Trophoblast cell (in vitro differentiated cells and primary cell): ENCODE measurements around the gene KRTAP4-3.

Source experiments
- DNase-seq, 2 donors: peaks; one replicate each; pipeline ENCODE4 v3.0.0-alpha.2; 2016
- H2AFZ ChIP-seq: 2 replicates; pipeline ENCODE4 v1.6.1; 2013; ENCODE audit warnings: low read length, moderate library complexity, mild to moderate bottlenecking; ENCODE audit not compliant: insufficient read depth, poor library complexity
- H2AK5ac ChIP-seq: 2 replicates; pipeline ENCODE4 v1.6.1; 2013; ENCODE audit warnings: mild to moderate bottlenecking, low read length
- H2BK120ac ChIP-seq: 2 replicates; pipeline ENCODE4 v1.6.1; 2013; ENCODE audit warnings: low read length, mild to moderate bottlenecking, moderate library complexity; ENCODE audit not compliant: insufficient read depth, poor library complexity
- H2BK12ac ChIP-seq: 2 replicates; pipeline ENCODE4 v1.6.1; 2013; ENCODE audit warnings: mild to moderate bottlenecking, low read length, moderate library complexity
- H2BK5ac ChIP-seq: 2 replicates; pipeline ENCODE4 v1.6.1; 2013; ENCODE audit warnings: low read length, low read depth, moderate library complexity, mild to moderate bottlenecking; ENCODE audit not compliant: poor library complexity
- H3K14ac ChIP-seq: 2 replicates; pipeline ENCODE4 v1.6.1; 2013; ENCODE audit warnings: mild to moderate bottlenecking, low read length
- H3K18ac ChIP-seq: 2 replicates; pipeline ENCODE4 v1.6.1; 2013; ENCODE audit warnings: mild to moderate bottlenecking, low read length
- H3K23ac ChIP-seq: 2 replicates; pipeline ENCODE4 v1.6.1; 2013; ENCODE audit warnings: low read length
- H3K27ac ChIP-seq: 2 replicates; pipeline ENCODE4 v1.5.1; 2013; ENCODE audit warnings: low read depth, mild to moderate bottlenecking, inconsistent platforms, low read length, moderate library complexity
- H3K27me3 ChIP-seq: 2 replicates; pipeline ENCODE4 v1.6.1; 2013; ENCODE audit warnings: inconsistent platforms, mild to moderate bottlenecking, low read length, moderate library complexity; ENCODE audit not compliant: insufficient read depth
- H3K36me3 ChIP-seq, 2 experiments: 1 replicate in 1 of 2; 2 replicates in 1 of 2; pipeline ENCODE4 v1.6.1; 2013; ENCODE audit warnings: low read length in 2 of 2, mild to moderate bottlenecking in 2 of 2, moderate library complexity in 1 of 2; ENCODE audit not compliant: insufficient read depth in 2 of 2, control insufficient read depth in 1 of 2
- H3K4ac ChIP-seq: 2 replicates; pipeline ENCODE4 v1.6.1; 2013; ENCODE audit warnings: low read depth, mild to moderate bottlenecking, low read length, moderate library complexity
- H3K4me1 ChIP-seq, 2 experiments: 1 replicate in 1 of 2; 2 replicates in 1 of 2; pipeline ENCODE4 v1.6.1; 2013; ENCODE audit warnings: low read length in 2 of 2, mild to moderate bottlenecking in 2 of 2, moderate library complexity in 1 of 2; ENCODE audit not compliant: insufficient read depth in 2 of 2, control insufficient read depth in 1 of 2
- H3K4me2 ChIP-seq: 2 replicates; pipeline ENCODE4 v1.6.1; 2013; ENCODE audit warnings: inconsistent platforms, mild to moderate bottlenecking, low read length, moderate library complexity
- H3K4me3 ChIP-seq: 2 replicates; pipeline ENCODE4 v1.5.1; 2013; ENCODE audit warnings: mild to moderate bottlenecking, low read depth, low read length, inconsistent platforms
- H3K79me1 ChIP-seq: one replicate; pipeline ENCODE4 v1.6.1; 2013; ENCODE audit warnings: low read length
- H3K79me2 ChIP-seq: 2 replicates; pipeline ENCODE4 v1.6.1; 2013; ENCODE audit warnings: low read length, mild to moderate bottlenecking; ENCODE audit not compliant: control insufficient read depth, insufficient read depth, poor library complexity
- H3K9ac ChIP-seq: 2 replicates; pipeline ENCODE4 v1.6.1; 2013; ENCODE audit warnings: mild to moderate bottlenecking, low read length
- H3K9me3 ChIP-seq: 2 replicates; pipeline ENCODE4 v1.6.1; 2013; ENCODE audit warnings: low read depth, mild to moderate bottlenecking, control low read depth, inconsistent platforms, low read length; ENCODE audit not compliant: insufficient read depth
- H4K12ac ChIP-seq: 2 replicates; pipeline ENCODE4 v1.6.1; 2013; ENCODE audit warnings: low read depth, mild to moderate bottlenecking, low read length, moderate library complexity
- H4K8ac ChIP-seq: 2 replicates; pipeline ENCODE4 v1.6.1; 2013; ENCODE audit warnings: low read depth, mild to moderate bottlenecking, low read length, moderate library complexity
- H4K91ac ChIP-seq: one replicate; pipeline ENCODE4 v1.6.1; 2013; ENCODE audit warnings: low read depth, mild to moderate bottlenecking, low read length, moderate library complexity
- WGBS: extraction: QIAGEN DNeasy Blood & Tissue Kit; methylation state at CpG from one replicate; pipeline ENCODE4 v1.1.7; 2013; ENCODE audit warnings: missing lambda C conversion rate; ENCODE audit not compliant: insufficient read length, insufficient coverage; ENCODE audit errors: extremely low coverage; 5-methylcytosine and 5-hydroxymethylcytosine counted together

The KRTAP4-3 gene

DNA sequence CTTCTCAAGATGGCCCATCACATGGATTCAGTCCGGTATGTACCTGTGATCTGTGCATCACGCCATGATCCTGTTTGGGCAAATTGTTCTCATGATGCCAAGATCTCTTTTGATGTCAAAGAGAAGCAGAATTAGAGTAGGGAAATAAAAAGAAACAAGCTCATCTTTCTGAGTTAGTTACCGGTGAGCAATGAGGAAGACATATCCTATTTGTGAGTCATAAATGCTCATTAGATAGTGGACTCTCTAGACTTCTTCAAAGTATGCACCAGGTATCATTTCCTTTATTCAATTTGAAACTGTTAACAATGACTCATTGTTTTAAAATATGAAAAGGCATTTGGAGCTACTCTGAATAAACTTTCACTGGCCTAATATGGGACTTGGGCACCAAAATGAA is 36.0 kb downstream of the KRTAP4-3 start:
- Histone ChIP-seq H3K79me1 (no peaks in the 10 kb centered on the region), H3K27ac (no peak overlapping the region), H3K18ac (no peak overlapping the region), H2AFZ (no peak overlapping the region), H3K4me2 (no peak overlapping the region), H2BK12ac (no peak overlapping the region), H3K9me3 (no peaks in the 10 kb centered on the region), H2AK5ac (no peak overlapping the region), H4K8ac (no peak overlapping the region), H3K23ac (no peak overlapping the region), H3K4ac (no peak overlapping the region), H3K79me2 (no peaks in the 10 kb centered on the region), H2BK120ac (no peak overlapping the region), H3K4me1 (no peaks in the 10 kb centered on the region), H3K9ac (no peak overlapping the region), H4K91ac (no peak overlapping the region), H3K27me3 (no peaks in the 10 kb centered on the region), H4K12ac (no peak overlapping the region), H3K14ac (no peak overlapping the region), H3K36me3 (no peaks in the 10 kb centered on the region), H3K4me3 (no peak overlapping the region), H2BK5ac (no peak overlapping the region)
- no CpG with 5 or more reads among the region's 3 CpGs for WGBS
- DNase-seq = peak in 1 of 2 donors; percentile 73

DNA sequence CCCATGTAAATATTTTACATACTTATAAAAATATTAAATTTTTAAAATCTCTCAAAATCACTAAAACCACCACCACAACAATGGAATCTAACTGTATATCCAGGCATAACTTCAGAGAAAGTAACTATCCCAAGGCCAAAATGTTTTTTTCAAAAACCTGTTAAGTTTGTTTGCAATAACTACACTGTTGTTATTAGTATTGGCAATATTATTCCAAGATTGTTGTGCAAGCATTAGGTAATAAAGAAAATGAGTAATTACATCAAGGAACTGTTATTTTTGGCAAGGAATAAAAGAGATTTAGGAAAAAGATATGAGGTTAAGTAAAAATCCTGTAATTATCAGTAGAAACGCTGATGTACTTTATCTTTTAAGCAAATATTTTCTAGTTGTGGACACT is 40.6 kb downstream of the KRTAP4-3 start:
- H2AK5ac ChIP-seq = no peak overlapping the region
- no peak overlapping the region for H2BK5ac ChIP-seq
- no peaks in the 10 kb centered on the region for H3K79me2 ChIP-seq
- H3K4me3 ChIP-seq = no peak overlapping the region
- no peak overlapping the region for H2BK120ac ChIP-seq
- no peak overlapping the region for H3K23ac ChIP-seq
- H3K9ac ChIP-seq = no peak overlapping the region
- H3K79me1 ChIP-seq = no peaks in the 10 kb centered on the region
- H3K36me3 ChIP-seq = no peaks in the 10 kb centered on the region
- no peak overlapping the region for H4K91ac ChIP-seq
- no peak overlapping the region for H3K14ac ChIP-seq
- H2AFZ ChIP-seq = no peak overlapping the region
- WGBS = no CpG with 5 or more reads among the region's 1 CpG
- H3K27me3 ChIP-seq = no peaks in the 10 kb centered on the region
- H3K27ac ChIP-seq = no peak overlapping the region
- no peak for DNase-seq
- no peak overlapping the region for H3K18ac ChIP-seq
- no peaks in the 10 kb centered on the region for H3K4me1 ChIP-seq
- no peak overlapping the region for H3K4me2 ChIP-seq
- no peak overlapping the region for H3K4ac ChIP-seq
- H4K8ac ChIP-seq = no peak overlapping the region
- H3K9me3 ChIP-seq = no peaks in the 10 kb centered on the region
- no peak overlapping the region for H4K12ac ChIP-seq
- no peak overlapping the region for H2BK12ac ChIP-seq

DNA sequence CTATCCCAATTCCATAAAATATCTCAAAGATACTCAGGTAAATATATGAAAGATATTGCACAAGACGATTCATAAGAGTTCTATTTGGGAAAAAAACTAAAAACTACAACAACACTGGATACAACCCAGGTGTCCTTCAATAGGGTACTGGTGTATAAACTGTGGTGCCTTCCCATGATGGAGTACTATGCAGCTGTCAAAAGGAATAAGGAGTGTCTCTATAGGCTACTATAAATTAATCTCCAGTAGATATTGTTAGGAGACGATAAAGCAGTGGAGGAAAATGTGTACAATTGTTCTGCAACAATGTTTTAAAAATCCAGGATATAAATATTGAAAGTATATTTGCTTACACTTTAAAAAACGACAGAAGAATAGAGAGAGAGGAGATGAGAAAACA is 41.6 kb downstream of the KRTAP4-3 start:
- no peak overlapping the region for H2AK5ac ChIP-seq
- H2AFZ ChIP-seq = no peak overlapping the region
- no peak overlapping the region for H3K27ac ChIP-seq
- DNase-seq = no peak
- no peak overlapping the region for H3K4me3 ChIP-seq
- no peaks in the 10 kb centered on the region for H3K4me1 ChIP-seq
- H3K4ac ChIP-seq = no peak overlapping the region
- H3K4me2 ChIP-seq = no peak overlapping the region
- no peaks in the 10 kb centered on the region for H3K9me3 ChIP-seq
- H4K8ac ChIP-seq = no peak overlapping the region
- H3K27me3 ChIP-seq = no peaks in the 10 kb centered on the region
- H3K14ac ChIP-seq = no peak overlapping the region
- H4K12ac ChIP-seq = no peak overlapping the region
- H2BK5ac ChIP-seq = no peak overlapping the region
- H3K79me2 ChIP-seq = no peaks in the 10 kb centered on the region
- no peak overlapping the region for H2BK12ac ChIP-seq
- WGBS = no CpG with 5 or more reads among the region's 3 CpGs
- no peak overlapping the region for H3K9ac ChIP-seq
- H3K36me3 ChIP-seq = no peaks in the 10 kb centered on the region
- H4K91ac ChIP-seq = no peak overlapping the region
- H3K23ac ChIP-seq = no peak overlapping the region
- no peak overlapping the region for H2BK120ac ChIP-seq
- no peak overlapping the region for H3K18ac ChIP-seq
- no peaks in the 10 kb centered on the region for H3K79me1 ChIP-seq

DNA sequence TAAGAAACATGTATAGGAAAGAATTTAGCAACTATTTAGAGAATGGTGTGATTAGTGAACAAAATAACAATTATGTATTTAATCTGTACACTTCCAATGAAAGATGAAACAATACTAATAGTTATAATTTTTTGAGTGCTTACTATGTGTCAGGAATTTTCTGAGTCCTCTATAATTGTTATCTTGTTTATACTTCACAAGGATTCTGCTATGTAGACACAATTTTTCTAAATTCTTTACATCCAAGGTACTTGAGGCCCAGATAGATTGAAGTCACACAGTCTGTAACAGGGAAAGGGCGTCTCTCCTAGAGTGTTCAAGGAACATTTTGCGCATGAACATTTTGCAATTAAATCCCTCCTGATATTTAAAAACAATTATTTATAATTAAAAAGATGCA is 43.0 kb downstream of the KRTAP4-3 start:
- no peaks in the 10 kb centered on the region for H3K4me1 ChIP-seq
- H3K4ac ChIP-seq = no peak overlapping the region
- no CpG with 5 or more reads among the region's 2 CpGs for WGBS

More for the DNA sequence above, 43.0 kb downstream of the KRTAP4-3 start:
- H2AFZ ChIP-seq = no peak overlapping the region
- no peaks in the 10 kb centered on the region for H3K27me3 ChIP-seq
- no peak overlapping the region for H3K23ac ChIP-seq
- no peak overlapping the region for H3K9ac ChIP-seq
- DNase-seq = peak in 1 of 2 donors; percentile 53
- H3K4me3 ChIP-seq = no peak overlapping the region
- H3K14ac ChIP-seq = no peak overlapping the region
- no peaks in the 10 kb centered on the region for H3K79me1 ChIP-seq
- no peak overlapping the region for H3K18ac ChIP-seq
- H2AK5ac ChIP-seq = no peak overlapping the region
- H3K9me3 ChIP-seq = no peaks in the 10 kb centered on the region
- no peak overlapping the region for H4K91ac ChIP-seq
- no peak overlapping the region for H3K27ac ChIP-seq
- H4K8ac ChIP-seq = no peak overlapping the region
- no peaks in the 10 kb centered on the region for H3K79me2 ChIP-seq
- H2BK12ac ChIP-seq = no peak overlapping the region
- H3K36me3 ChIP-seq = no peaks in the 10 kb centered on the region
- H4K12ac ChIP-seq = no peak overlapping the region
- H3K4me2 ChIP-seq = no peak overlapping the region
- no peak overlapping the region for H2BK5ac ChIP-seq
- H2BK120ac ChIP-seq = no peak overlapping the region
